ENCODE results near the gene ZNF133. TPM values are rescaled to one million over a fixed set of nuclear protein-coding genes. Genes with fewer than 3 reads are reported as not detected.

The ZNF133 gene
- total and polyA plus RNA-seq, 2 of the 13 experiments (the other 11 are each of a cell fraction or from before 2014, with no cell fraction given) = 23.5 to 26.7 TPM

DNA sequence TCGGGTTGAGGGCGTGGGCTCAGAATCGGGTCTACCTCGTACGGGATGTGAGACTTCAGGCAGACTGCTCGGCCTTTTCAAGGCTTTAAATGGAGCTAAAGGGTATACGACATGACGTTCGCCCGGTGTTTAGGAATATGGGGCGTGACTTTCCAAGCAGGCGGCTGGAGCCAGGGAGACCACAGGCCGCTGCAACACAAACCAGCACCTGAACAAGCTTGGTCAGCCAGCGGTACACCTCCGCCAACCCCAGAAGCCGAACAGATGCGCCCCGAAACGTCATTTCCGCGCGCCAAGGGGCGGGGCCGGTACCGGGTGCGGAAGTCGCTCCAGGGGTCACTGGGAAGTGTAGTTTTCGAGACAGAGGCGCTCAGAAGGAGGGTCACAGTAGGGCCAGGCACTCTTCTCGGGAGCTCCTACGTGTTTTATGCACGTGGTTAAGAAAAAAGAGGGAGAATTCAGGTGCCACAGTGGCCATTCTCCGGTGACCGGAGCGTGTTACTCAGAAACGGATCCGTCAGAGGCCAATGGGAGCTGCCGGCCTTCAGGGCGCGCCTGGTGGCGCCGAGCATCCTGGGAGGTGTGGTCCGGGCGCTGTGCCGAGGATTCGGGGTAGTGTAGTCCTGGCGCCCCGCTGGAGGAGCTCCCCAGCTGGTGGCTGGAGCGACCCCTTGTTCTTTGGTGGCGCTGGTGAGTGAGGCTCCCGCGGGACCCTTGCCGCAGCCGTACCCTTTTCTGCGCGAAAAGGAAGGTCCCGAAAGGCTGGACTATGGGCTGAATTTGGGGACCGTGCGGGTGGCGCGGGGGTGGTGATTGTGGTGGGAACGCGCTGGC is at the start of gene ZNF133 (continued):
- 0 out of 2 replicates have a peak, but pooled peaks have one; percentile 76 for TF ChIP-seq ZFP36L1 (CRISPR knock-in tag; IDR thresholded peaks at IDR 0.05)
- TF ChIP-seq ZZZ3 (CRISPR knock-in tag; IDR thresholded peaks at IDR 0.05; ENCODE audit: borderline replicate concordance) = peak; percentile 94; the same call in 1 of the 2 replicates
- peak; percentile 69; the same call in 1 of the 2 replicates for TF ChIP-seq GLI4 (CRISPR knock-in tag; IDR thresholded peaks at IDR 0.05; ENCODE audit: borderline replicate concordance)
- TF ChIP-seq, protein P1, sequence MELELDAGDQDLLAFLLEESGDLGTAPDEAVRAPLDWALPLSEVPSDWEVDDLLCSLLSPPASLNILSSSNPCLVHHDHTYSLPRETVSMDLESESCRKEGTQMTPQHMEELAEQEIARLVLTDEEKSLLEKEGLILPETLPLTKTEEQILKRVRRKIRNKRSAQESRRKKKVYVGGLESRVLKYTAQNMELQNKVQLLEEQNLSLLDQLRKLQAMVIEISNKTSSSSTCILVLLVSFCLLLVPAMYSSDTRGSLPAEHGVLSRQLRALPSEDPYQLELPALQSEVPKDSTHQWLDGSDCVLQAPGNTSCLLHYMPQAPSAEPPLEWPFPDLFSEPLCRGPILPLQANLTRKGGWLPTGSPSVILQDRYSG (CRISPR knock-in tag; IDR thresholded peaks at IDR 0.05) = no peak; the same call in 1 of the 2 replicates
- TF ChIP-seq, protein P2, sequence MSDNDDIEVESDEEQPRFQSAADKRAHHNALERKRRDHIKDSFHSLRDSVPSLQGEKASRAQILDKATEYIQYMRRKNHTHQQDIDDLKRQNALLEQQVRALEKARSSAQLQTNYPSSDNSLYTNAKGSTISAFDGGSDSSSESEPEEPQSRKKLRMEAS (IDR thresholded peaks at IDR 0.05) = peak; percentile 78
- TF ChIP-seq ZFP1 (CRISPR knock-in tag; IDR thresholded peaks at IDR 0.05) = 0 out of 2 replicates have a peak, but pooled peaks have one; percentile 49
- peak; percentile 75 for TF ChIP-seq ZNF724P (CRISPR knock-in tag; IDR thresholded peaks at IDR 0.05; ENCODE audit: borderline replicate concordance)
- no peak for TF ChIP-seq CC2D1A (CRISPR knock-in tag; IDR thresholded peaks at IDR 0.05)
- TF ChIP-seq ZNF263 (CRISPR knock-in tag; IDR thresholded peaks at IDR 0.05) = no peak
- peak; percentile 99 for TF ChIP-seq ZNF615 (CRISPR knock-in tag; IDR thresholded peaks at IDR 0.05; ENCODE audit: borderline replicate concordance)
- TF ChIP-seq SUZ12 (IDR thresholded peaks at IDR 0.05; ENCODE audit: low read depth, low read length) = peak; percentile 71
- no peak; the same call in 1 of the 2 replicates for TF ChIP-seq MXD4 (CRISPR knock-in tag; IDR thresholded peaks at IDR 0.05)
- TF ChIP-seq, protein P3, sequence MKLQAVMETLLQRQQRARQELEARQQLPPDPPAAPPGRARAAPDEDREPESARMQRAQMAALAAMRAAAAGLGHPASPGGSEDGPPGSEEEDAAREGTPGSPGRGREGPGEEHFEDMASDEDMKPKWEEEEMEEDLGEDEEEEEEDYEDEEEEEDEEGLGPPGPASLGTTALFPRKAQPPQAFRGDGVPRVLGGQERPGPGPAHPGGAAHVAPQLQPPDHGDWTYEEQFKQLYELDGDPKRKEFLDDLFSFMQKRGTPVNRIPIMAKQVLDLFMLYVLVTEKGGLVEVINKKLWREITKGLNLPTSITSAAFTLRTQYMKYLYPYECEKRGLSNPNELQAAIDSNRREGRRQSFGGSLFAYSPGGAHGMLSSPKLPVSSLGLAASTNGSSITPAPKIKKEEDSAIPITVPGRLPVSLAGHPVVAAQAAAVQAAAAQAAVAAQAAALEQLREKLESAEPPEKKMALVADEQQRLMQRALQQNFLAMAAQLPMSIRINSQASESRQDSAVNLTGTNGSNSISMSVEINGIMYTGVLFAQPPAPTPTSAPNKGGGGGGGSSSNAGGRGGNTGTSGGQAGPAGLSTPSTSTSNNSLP (IDR thresholded peaks at IDR 0.05; ENCODE audit: low read depth, low read length) = no peak
- TF ChIP-seq ZNF564 (CRISPR knock-in tag; IDR thresholded peaks at IDR 0.05) = no peak
- TF ChIP-seq, protein P4, sequence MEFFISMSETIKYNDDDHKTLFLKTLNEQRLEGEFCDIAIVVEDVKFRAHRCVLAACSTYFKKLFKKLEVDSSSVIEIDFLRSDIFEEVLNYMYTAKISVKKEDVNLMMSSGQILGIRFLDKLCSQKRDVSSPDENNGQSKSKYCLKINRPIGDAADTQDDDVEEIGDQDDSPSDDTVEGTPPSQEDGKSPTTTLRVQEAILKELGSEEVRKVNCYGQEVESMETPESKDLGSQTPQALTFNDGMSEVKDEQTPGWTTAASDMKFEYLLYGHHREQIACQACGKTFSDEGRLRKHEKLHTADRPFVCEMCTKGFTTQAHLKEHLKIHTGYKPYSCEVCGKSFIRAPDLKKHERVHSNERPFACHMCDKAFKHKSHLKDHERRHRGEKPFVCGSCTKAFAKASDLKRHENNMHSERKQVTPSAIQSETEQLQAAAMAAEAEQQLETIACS (CRISPR knock-in tag; IDR thresholded peaks at IDR 0.05) = 0 out of 2 replicates have a peak, but pooled peaks have one; percentile 55
- TF ChIP-seq, protein P5, sequence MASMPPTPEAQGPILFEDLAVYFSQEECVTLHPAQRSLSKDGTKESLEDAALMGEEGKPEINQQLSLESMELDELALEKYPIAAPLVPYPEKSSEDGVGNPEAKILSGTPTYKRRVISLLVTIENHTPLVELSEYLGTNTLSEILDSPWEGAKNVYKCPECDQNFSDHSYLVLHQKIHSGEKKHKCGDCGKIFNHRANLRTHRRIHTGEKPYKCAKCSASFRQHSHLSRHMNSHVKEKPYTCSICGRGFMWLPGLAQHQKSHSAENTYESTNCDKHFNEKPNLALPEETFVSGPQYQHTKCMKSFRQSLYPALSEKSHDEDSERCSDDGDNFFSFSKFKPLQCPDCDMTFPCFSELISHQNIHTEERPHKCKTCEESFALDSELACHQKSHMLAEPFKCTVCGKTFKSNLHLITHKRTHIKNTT (CRISPR knock-in tag; IDR thresholded peaks at IDR 0.05) = peak; percentile 50; the same call in 1 of the 2 replicates
- TF ChIP-seq EHMT2 (IDR thresholded peaks at IDR 0.05; ENCODE audit: borderline replicate concordance, low read depth, low read length) = peak; percentile 81
- TF ChIP-seq CAMTA2 (CRISPR knock-in tag; IDR thresholded peaks at IDR 0.05; ENCODE audit: borderline replicate concordance) = peak; percentile 97
- TF ChIP-seq ZNF558 (CRISPR knock-in tag; IDR thresholded peaks at IDR 0.05; ENCODE audit: borderline replicate concordance) = peak; percentile 58; the same call in 1 of the 2 replicates
- TF ChIP-seq ATF7 (IDR thresholded peaks at IDR 0.05) = no peak
- TF ChIP-seq ATF7 (CRISPR knock-in tag; IDR thresholded peaks at IDR 0.05) = peak; percentile 83
- peak; percentile 14; the same call in 1 of the 2 replicates for TF ChIP-seq MTF1 (CRISPR knock-in tag; IDR thresholded peaks at IDR 0.05)
- TF ChIP-seq ZSCAN22 (CRISPR knock-in tag; IDR thresholded peaks at IDR 0.05) = peak; percentile 72; the same call in 1 of the 2 replicates
- TF ChIP-seq ZNF546 (CRISPR knock-in tag; conservative IDR thresholded peaks at IDR 0.05) = peak; percentile 92
- peak; percentile 94 for TF ChIP-seq KMT2B (CRISPR knock-in tag; IDR thresholded peaks at IDR 0.05)
- peak; percentile 82; the same call in 1 of the 2 replicates for TF ChIP-seq ZNF343 (CRISPR knock-in tag; IDR thresholded peaks at IDR 0.05)
